Keratinocyte (primary cell): ENCODE data around the gene ACTL6A. TPM values are rescaled to one million over a fixed set of nuclear protein-coding genes. Genes with fewer than 3 reads are reported as not detected.

Experiments
- DNase-seq: peaks from one replicate; pipeline ENCODE4 v3.0.0-alpha.2; 2011; ENCODE audit warnings: low read depth, missing footprints, low spot score
- FAIRE-seq: peaks from 2 replicates; lab custom pipeline; 2011; peaks lifted over from hg19 to GRCh38; lab: Jason Lieb, UNC
- H2AFZ ChIP-seq: 2 replicates; pipeline ENCODE4 v1.6.0; 2012; ENCODE audit warnings: low read length, control low read depth, inconsistent platforms; ENCODE audit not compliant: control insufficient read depth
- H3K27ac ChIP-seq: 2 replicates; pipeline ENCODE4 v1.5.1; 2011; ENCODE audit warnings: low read length; ENCODE audit not compliant: control insufficient read depth, insufficient read depth
- H3K27me3 ChIP-seq: 3 replicates; pipeline ENCODE4 v1.6.0; 2011; ENCODE audit warnings: low read length; ENCODE audit not compliant: control insufficient read depth, insufficient read depth; ENCODE audit errors: extremely low read depth
- H3K36me3 ChIP-seq, 2 experiments: 2 replicates in 1 of 2; 3 replicates in 1 of 2; pipeline ENCODE4 v1.5.1; 2011; ENCODE audit warnings: low read length in 2 of 2, mild to moderate bottlenecking in 1 of 2; ENCODE audit not compliant: control insufficient read depth in 2 of 2, insufficient read depth in 2 of 2; ENCODE audit errors: extremely low read depth in 1 of 2
- H3K4me1 ChIP-seq: 3 replicates; pipeline ENCODE4 v1.5.1; 2011; ENCODE audit warnings: low read length; ENCODE audit not compliant: control insufficient read depth, insufficient read depth; ENCODE audit errors: extremely low read depth
- H3K4me2 ChIP-seq: 3 replicates; pipeline ENCODE4 v1.6.0; 2011; ENCODE audit warnings: low read depth, low read length; ENCODE audit not compliant: control insufficient read depth, insufficient read depth; ENCODE audit errors: extremely low read depth
- H3K4me3 ChIP-seq, 3 experiments: fragments of 200-600 bp in 1 of 3; sonication (generic) in 1 of 3; 2 replicates in 2 of 3; 3 replicates in 1 of 3; pipeline ENCODE4 v1.5.1; 2011 to 2016; ENCODE audit warnings: low read length in 3 of 3, mild to moderate bottlenecking in 3 of 3, control low read depth in 2 of 3, inconsistent platforms in 1 of 3, low read depth in 1 of 3, mixed read lengths in 1 of 3, mixed run types in 1 of 3, moderate library complexity in 1 of 3; ENCODE audit not compliant: control insufficient read depth in 2 of 3, insufficient read depth in 2 of 3; ENCODE audit errors: extremely low read depth in 1 of 3
- H3K79me2 ChIP-seq: 2 replicates; pipeline ENCODE4 v1.6.0; 2012; ENCODE audit warnings: low read length; ENCODE audit not compliant: control insufficient read depth, insufficient read depth
- H3K9ac ChIP-seq: 3 replicates; pipeline ENCODE4 v1.6.0; 2011; ENCODE audit warnings: low read length; ENCODE audit not compliant: control insufficient read depth, insufficient read depth; ENCODE audit errors: extremely low read depth
- H3K9me1 ChIP-seq: 3 replicates; pipeline ENCODE4 v1.6.0; 2011; ENCODE audit warnings: low read length; ENCODE audit not compliant: control insufficient read depth, insufficient read depth; ENCODE audit errors: extremely low read depth
- H3K9me3 ChIP-seq: 2 replicates; pipeline ENCODE4 v1.5.1; 2012; ENCODE audit warnings: low read depth, low read length; ENCODE audit not compliant: control insufficient read depth
- H4K20me1 ChIP-seq: 3 replicates; pipeline ENCODE4 v1.6.0; 2011; ENCODE audit warnings: low read length; ENCODE audit not compliant: control insufficient read depth, insufficient read depth; ENCODE audit errors: extremely low read depth
- EZH2 ChIP-seq: IDR thresholded peaks from one replicate; pipeline ENCODE4 v1.6.1; 2012; ENCODE audit warnings: inconsistent platforms, mild to moderate bottlenecking, low read length, moderate library complexity
- dilution Hi-C: fragments of 300-500 bp; cut with MboI; formaldehyde crosslinking; loops from one replicate; pipeline ENCODE4 v1.7.0; 2020; ENCODE audit warnings: low sequenced_read_pairs; ENCODE audit not compliant: extremely low pct_ligation_motif_present
- polyA plus RNA-seq, 5 experiments: library from polyadenylated mRNA; depleted of rRNA in 3 of 5; stranded (reverse) in 3 of 5; stranded (forward) in 1 of 5; unstranded in 1 of 5; fragments of >200 nt; gene quantifications; 1 replicate in 1 of 5; 2 replicates in 3 of 5; 3 replicates in 1 of 5; pipeline versions ENCODE4 v1.2.1 to v1.2.3, GENCODE V29; 2011 to 2012; ENCODE audit warnings: missing spikeins in 2 of 5, low read depth in 1 of 5, low replicate concordance in 1 of 5
- TF ChIP-seq, protein P1 (sequence below), 3 experiments: IDR thresholded peaks in 1 of 3; conservative IDR thresholded peaks in 1 of 3; optimal IDR thresholded peaks in 1 of 3; 2 replicates in 2 of 3; 3 replicates in 1 of 3; pipeline versions ENCODE3 to v1.5.1; 2011; ENCODE audit warnings: low read length in 3 of 3, mild to moderate bottlenecking in 3 of 3, moderate library complexity in 2 of 3, control low read depth in 1 of 3, inconsistent platforms in 1 of 3; ENCODE audit not compliant: insufficient read depth in 2 of 3; ENCODE audit errors: extremely low read depth in 1 of 3

ACTL6A gene
- polyA plus RNA-seq, 1 donor (not counting 4 experiments of a cell fraction or from before 2014, with no cell fraction given) = 106 TPM

- dilution Hi-C loops = no loop called here
- TF ChIP-seq, protein P1, sequence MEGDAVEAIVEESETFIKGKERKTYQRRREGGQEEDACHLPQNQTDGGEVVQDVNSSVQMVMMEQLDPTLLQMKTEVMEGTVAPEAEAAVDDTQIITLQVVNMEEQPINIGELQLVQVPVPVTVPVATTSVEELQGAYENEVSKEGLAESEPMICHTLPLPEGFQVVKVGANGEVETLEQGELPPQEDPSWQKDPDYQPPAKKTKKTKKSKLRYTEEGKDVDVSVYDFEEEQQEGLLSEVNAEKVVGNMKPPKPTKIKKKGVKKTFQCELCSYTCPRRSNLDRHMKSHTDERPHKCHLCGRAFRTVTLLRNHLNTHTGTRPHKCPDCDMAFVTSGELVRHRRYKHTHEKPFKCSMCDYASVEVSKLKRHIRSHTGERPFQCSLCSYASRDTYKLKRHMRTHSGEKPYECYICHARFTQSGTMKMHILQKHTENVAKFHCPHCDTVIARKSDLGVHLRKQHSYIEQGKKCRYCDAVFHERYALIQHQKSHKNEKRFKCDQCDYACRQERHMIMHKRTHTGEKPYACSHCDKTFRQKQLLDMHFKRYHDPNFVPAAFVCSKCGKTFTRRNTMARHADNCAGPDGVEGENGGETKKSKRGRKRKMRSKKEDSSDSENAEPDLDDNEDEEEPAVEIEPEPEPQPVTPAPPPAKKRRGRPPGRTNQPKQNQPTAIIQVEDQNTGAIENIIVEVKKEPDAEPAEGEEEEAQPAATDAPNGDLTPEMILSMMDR (optimal IDR thresholded peaks at IDR 0.05 in 1 of 3, IDR thresholded peaks at IDR 0.05 in 1 of 3, conservative IDR thresholded peaks at IDR 0.05 in 1 of 3; ENCODE audit: extremely low read depth in 1 of 3, insufficient read depth in 2 of 3, low read length in 3 of 3) = no peak
- TF ChIP-seq EZH2 = no peak
- no peaks in the 10 kb centered on the region for H3K9me1 ChIP-seq
- no peak overlapping the region for H3K9ac ChIP-seq
- no peak for FAIRE-seq
- H3K4me2 ChIP-seq = no peak overlapping the region
- no peaks in the 10 kb centered on the region for H3K27me3 ChIP-seq
- no peaks in the 10 kb centered on the region for H4K20me1 ChIP-seq
- H3K4me3 ChIP-seq = no peak overlapping the region
- H3K27ac ChIP-seq = no peak overlapping the region
- H2AFZ ChIP-seq = no peak overlapping the region
- H3K36me3 ChIP-seq = peaks cover 13 to 33% of the 10 kb centered on the region in 2 experiments
- H3K79me2 ChIP-seq = peaks cover 36% of the 10 kb centered on the region
- H3K9me3 ChIP-seq = no peaks in the 10 kb centered on the region
- no peak for DNase-seq
- peaks cover 3% of the 10 kb centered on the region for H3K4me1 ChIP-seq
Measured at GRCh38 chr3:179599531-179599930, 36.8 kb downstream of the ACTL6A start.

DNA sequence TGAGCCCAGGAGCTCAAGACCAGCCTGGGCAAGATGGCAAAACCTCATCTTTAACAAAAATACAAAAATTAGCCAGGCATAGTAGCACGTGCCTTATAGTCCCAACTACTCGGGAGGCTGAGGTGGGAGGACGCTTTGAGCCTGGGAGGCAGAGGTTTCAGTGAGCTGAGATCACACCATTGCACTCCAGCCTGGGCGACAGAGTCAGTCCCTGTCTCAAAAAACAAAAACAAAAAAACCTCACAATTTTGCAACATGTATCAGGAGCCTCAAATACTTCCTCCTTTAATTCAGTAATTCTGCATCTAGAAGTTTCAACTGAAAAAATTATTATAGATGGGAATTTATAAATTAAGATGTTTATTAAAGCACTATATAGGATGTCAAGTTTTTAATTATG, 40.6 kb downstream of the ACTL6A start:
- Histone ChIP-seq H3K27ac (peak overlapping the region; percentile 97), H3K4me3 (peak overlapping the region; percentile 86 to 98 (median 96))

More for the DNA sequence above, 40.6 kb downstream of the ACTL6A start:
- Histone ChIP-seq H4K20me1 (no peaks in the 10 kb centered on the region), H3K4me1 (peaks cover 3% of the 10 kb centered on the region), H3K79me2 (peaks cover 65% of the 10 kb centered on the region), H2AFZ (no peak overlapping the region), H3K9ac (peak overlapping the region; percentile 93), H3K9me1 (no peaks in the 10 kb centered on the region), H3K9me3 (no peaks in the 10 kb centered on the region), H3K27me3 (no peaks in the 10 kb centered on the region), H3K4me2 (peak overlapping the region; percentile 74), H3K36me3 (peaks cover 7 to 27% of the 10 kb centered on the region in 2 experiments)
- dilution Hi-C loops = no loop called here
- FAIRE-seq (no peak), DNase-seq (no peak)
- TF ChIP-seq, protein P1 (optimal IDR thresholded peaks at IDR 0.05 in 1 of 3, IDR thresholded peaks at IDR 0.05 in 1 of 3, conservative IDR thresholded peaks at IDR 0.05 in 1 of 3; ENCODE audit: extremely low read depth in 1 of 3, insufficient read depth in 2 of 3, low read length in 3 of 3) = no peak
- no peak for TF ChIP-seq EZH2
